Endothelial cell of umbilical vein (primary cell): ENCODE measurements around the gene DGUOK.

Experiments used
- CTCF ChIP-seq, 2 donors: IDR thresholded peaks; 1 replicate in 1 of 2; 2 replicates in 1 of 2; pipeline ENCODE4 v1.5.1; 2011; ENCODE audit warnings: low read length in 2 of 2, mild to moderate bottlenecking in 2 of 2, moderate library complexity in 2 of 2, control low read depth in 1 of 2, inconsistent platforms in 1 of 2, low read depth in 1 of 2; ENCODE audit not compliant: insufficient read depth in 1 of 2; ENCODE audit errors: extremely low read depth in 1 of 2
- EZH2 ChIP-seq: IDR thresholded peaks from 2 replicates; pipeline ENCODE4 v1.6.1; 2012; ENCODE audit warnings: borderline replicate concordance, low read depth, mild to moderate bottlenecking, moderate library complexity, low read length, inconsistent platforms; ENCODE audit not compliant: severe bottlenecking
- POLR2A ChIP-seq: IDR thresholded peaks from 2 replicates; pipeline ENCODE4 v1.6.1; 2012; ENCODE audit warnings: low read depth, mild to moderate bottlenecking, control low read depth, low read length

- TF ChIP-seq CTCF (IDR thresholded peaks at IDR 0.05; ENCODE audit: extremely low read depth in 1 of 2, insufficient read depth in 1 of 2, low read depth in 1 of 2, low read length in 2 of 2) (no peak), EZH2 (no peak), POLR2A (no peak)
These were observed 17.7 kb upstream of the DGUOK start for GRCh38 chr2:73908689-73909652.
